NCI-H2227 (cell line): ENCODE results near the gene DCC.

Experiments
- DNase-seq: peaks from one replicate; lab custom pipeline; 2025; ENCODE audit not compliant: unreplicated experiment; lab: John Stamatoyannopoulos, UW

The DCC gene

GRCh38 chr18:52781113-52781512, 441.1 kb downstream of the DCC start:
- no peak for DNase-seq

DNA sequence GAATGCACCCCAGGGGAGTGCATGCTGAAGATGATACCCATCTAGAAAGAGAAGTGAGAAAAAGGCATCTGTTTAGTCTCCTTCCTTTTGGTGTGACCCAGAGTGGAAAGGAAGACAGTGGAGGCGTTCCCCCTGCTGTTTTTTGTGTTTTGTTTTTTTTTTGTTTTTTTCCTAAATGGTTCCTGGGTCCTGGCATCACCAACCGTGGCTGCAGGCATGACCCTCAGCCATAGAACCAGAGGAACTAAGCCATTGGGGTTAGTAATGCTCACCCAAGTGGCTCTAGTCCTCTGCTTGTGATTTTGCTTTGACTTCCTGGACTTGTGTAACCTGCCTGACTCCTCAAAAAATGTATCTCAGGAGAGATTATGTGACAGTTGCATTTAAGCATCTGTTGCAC, 451.3 kb downstream of the DCC start:
- DNase-seq = no peak

DNA sequence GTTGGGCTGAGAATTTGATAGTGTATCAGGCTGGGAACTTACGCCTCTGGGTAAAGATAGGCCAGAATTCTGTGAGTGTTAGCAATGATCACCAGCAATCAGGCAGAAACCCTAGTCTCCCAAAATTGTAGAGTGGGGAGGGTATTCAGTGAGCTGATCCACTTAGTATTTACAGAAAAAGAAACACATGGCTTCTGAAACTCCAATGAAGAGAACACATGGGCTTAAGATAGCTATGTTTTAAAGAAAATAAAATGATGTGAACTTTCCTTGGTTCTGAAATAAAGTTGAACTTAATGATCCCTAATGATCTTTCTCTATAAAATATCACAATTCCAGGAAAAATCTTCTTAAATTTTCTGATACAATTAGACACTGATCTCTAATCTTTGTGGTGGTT, 472.8 kb downstream of the DCC start:
- no peak for DNase-seq

- DNase-seq = no peak
These were observed 473.8 kb downstream of the DCC start for GRCh38 chr18:52813635-52814416.

DNA sequence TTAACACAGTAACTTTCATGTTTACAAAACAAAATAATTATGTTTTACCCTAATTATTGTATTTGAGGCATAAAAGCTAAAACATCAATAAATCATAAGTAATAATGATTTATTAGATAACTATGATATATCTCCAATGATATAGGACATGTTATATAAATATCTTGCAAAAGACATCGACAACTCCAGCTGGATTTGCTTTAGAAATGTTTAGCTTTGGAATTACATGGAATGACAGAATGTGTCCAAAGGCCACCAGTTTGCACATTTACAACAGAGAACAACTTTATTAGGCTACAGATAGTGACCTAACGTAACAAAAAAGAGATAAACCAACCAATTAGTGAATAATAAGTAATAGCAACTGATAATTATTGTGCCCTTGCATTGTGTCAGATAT, 475.7 kb downstream of the DCC start:
- no peak for DNase-seq

GRCh38 chr18:52816121-52816520, 476.1 kb downstream of the DCC start:
- DNase-seq = no peak

GRCh38 chr18:52822160-52822559, 482.2 kb downstream of the DCC start:
- no peak for DNase-seq

GRCh38 chr18:52824126-52824525, 484.1 kb downstream of the DCC start:
- DNase-seq = no peak

GRCh38 chr18:52826994-52827393, 487.0 kb downstream of the DCC start:
- no peak for DNase-seq

DNA sequence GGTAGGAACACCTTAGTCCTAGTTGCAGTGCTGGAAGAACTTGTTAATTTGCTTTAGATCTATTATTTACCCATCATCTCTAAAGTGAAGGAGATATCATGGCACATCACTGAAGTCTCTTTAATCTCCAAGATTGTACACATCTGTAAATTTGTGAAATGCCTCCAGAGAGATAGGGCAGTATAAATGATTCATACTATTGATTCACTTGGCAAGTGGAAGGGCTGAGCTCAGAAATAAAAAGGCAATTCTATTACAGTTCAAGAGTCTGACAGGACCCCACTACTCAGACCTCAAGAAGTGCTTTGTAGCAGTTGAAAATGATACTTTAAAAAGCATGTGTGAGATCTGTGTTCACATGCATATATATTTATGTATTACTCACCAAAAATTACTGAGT, 489.3 kb downstream of the DCC start:
- DNase-seq = no peak

- no peak for DNase-seq
These were observed 489.9 kb downstream of the DCC start for GRCh38 chr18:52829876-52830405.

DNA sequence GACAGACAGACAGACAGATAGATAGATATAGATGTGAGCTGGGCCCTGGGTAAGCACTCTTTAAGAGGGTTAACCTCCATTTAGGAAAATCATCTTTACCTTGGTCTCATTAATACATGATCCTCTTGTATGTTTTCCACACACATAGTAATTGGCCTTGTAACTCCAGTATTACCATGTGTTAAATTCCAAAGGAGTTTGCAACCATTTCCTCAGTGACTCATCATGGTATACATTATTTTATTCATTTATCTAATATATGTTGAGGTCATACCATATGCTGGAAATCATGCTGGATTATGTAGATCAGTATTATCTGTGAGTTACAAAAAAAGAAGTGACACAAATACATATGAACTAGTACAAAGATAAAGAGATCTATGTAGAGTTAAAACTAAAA, 504.3 kb downstream of the DCC start:
- DNase-seq = no peak

- DNase-seq = no peak
These were observed 505.0 kb downstream of the DCC start for GRCh38 chr18:52845036-52845435.

GRCh38 chr18:52850031-52850560, 510.1 kb downstream of the DCC start:
- no peak for DNase-seq

GRCh38 chr18:52861558-52861957, 521.6 kb downstream of the DCC start:
- no peak for DNase-seq

- no peak for DNase-seq
These were observed 529.4 kb downstream of the DCC start for GRCh38 chr18:52869349-52869923.

GRCh38 chr18:52869942-52870907, 530.2 kb downstream of the DCC start:
- peak; percentile 60 for DNase-seq

DNA sequence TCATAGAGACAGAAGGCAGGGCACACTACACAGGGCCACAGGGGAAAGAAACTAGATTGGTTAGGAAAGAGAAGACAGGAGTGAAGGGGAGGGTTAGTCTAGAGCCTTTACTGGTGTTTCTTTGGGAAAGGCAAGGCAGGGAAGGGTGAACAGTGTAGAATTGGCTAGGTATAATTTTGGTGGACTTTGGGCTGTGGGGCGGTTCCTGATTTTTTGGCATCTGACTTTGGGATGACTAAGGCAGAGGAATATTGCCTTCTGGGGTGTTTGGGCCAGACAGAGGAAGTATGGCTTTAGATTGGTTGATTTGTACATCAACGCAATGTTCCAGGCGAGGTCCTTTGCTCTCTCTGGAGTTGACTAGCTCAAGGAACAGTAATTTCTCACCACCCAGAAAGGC, 534.8 kb downstream of the DCC start:
- no peak for DNase-seq

DNA sequence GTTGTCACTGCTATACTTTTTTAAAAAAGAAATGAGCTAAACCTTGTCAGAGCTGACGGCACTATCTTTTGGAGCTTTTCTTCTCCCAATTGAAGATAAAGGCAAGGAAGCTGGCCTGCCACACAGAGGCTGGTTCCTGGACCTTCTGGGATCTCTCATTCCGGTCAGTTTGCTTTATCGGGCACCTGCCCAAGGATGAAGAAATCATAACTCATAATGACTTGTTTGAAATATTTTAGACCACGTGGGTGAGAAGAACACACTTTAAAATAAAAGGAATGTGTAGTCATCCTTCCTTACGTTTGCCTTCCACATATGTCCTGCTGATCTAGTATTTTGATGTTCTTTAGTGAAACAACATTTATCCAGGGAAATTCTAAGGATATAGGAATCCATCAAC, 535.7 kb downstream of the DCC start:
- DNase-seq = no peak

DNA sequence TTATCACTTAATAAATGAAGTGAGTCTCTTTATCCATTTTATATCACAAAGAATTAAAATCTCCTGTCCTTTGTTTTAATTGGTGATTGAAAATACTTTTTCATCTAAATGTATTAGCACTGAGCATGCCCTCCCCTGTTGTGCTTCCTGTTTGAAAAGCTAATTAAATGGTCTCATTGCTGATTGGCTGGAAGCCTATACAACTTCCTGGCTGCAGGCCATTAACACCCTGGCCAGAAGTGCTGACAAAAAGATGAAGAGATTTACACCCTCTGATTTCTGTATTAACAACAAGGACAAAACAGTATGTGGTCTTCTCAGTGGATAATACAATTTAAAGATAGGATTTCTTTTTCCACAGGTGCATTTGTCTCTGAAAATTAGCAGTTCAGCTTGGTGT, 548.0 kb downstream of the DCC start:
- DNase-seq = no peak

- no peak for DNase-seq
These were observed 554.8 kb downstream of the DCC start for GRCh38 chr18:52894801-52895200.
